Measurements from ENCODE around the gene ASIC5. TPM values are rescaled to one million over a fixed set of nuclear protein-coding genes. Genes with fewer than 3 reads are reported as not detected.

Gene ASIC5
- total and polyA plus RNA-seq, 2 of the 4 experiments (the other 2 are of a cell fraction) = not detected

GRCh38 chr4:155805016-155805415, 61.1 kb downstream of the ASIC5 start:
- H3K27ac ChIP-seq (ENCODE audit: insufficient read depth, low read length) = peak overlapping the region; percentile 77; the same call in 1 of the 2 replicates
- no TSS peak for BruUV-seq (replicated peaks)
- no peak overlapping the region for H3K23ac ChIP-seq (ENCODE audit: low read depth, low read length)
- no peak overlapping the region for H3K4me2 ChIP-seq (ENCODE audit: low read depth, low read length)
- no peaks in the 10 kb centered on the region for H3K9me3 ChIP-seq (ENCODE audit: control insufficient read depth, insufficient read depth, low read length)
- H3K27me3 ChIP-seq (ENCODE audit: control insufficient read depth, insufficient read depth, low read length) = no peaks in the 10 kb centered on the region
- no peak overlapping the region for H2BK20ac ChIP-seq (ENCODE audit: low read depth, low read length)
- intact Hi-C loops (cut with micrococcal nuclease) (no loop called here), dilution Hi-C loops (cut with HindIII; ENCODE audit: low sequenced_read_pairs, unreplicated experiment) (no loop called here), in situ Hi-C loops (cut with MboI; ENCODE audit: low sequenced_read_pairs) (loop anchor here (5.0 kb wide), 1 partner anchor 147 kb away; the partner anchor contains the start of gene CTSO)
- H2AFZ ChIP-seq (replicated peaks; ENCODE audit: low read length, poor library complexity) = no peak overlapping the region
- ATAC-seq (ENCODE audit: low read depth) (peak; percentile 42; the same call in 1 of the 2 replicates), DNase-seq (peak; percentile 73)
- no peaks in the 10 kb centered on the region for H3K79me1 ChIP-seq (ENCODE audit: low read depth in 1 of 2, low read length in 2 of 2)
- no peak overlapping the region for H2BK15ac ChIP-seq (ENCODE audit: low read depth, low read length)
- no peak overlapping the region; the same call in 1 of the 2 replicates for H3K4ac ChIP-seq (ENCODE audit: low read depth, low read length)
- peak overlapping the region; percentile 84 for H3K18ac ChIP-seq (ENCODE audit: low read depth, low read length)
- ChIA-PET POLR2A (ENCODE audit: unreplicated experiment) (no interaction called here), CTCF (interaction anchor here (0.6 to 1.9 kb wide), 2 partner anchors 133 to 148 kb away, joined by 5 to 7 read pairs; partner anchors contain the start of gene CTSO)
- no peak overlapping the region for H3K9ac ChIP-seq (ENCODE audit: low read depth, low read length)
- no peak overlapping the region for H2AK9ac ChIP-seq (replicated peaks; ENCODE audit: low read depth, low read length, poor library complexity)
- no peaks in the 10 kb centered on the region for H4K20me1 ChIP-seq (ENCODE audit: insufficient read depth, low read length)
- peak overlapping the region; percentile 35 to 56; a peak in 1 of 4 replicates for H4K8ac ChIP-seq (ENCODE audit: low read depth in 2 of 2, low read length in 2 of 2)
- no peak overlapping the region for H4K5ac ChIP-seq (ENCODE audit: low read depth, low read length)
- H3K36me3 ChIP-seq (ENCODE audit: control insufficient read depth, insufficient read depth, low read length) = peaks cover 2% of the 10 kb centered on the region; the same call in 1 of the 2 replicates
- H2BK5ac ChIP-seq (ENCODE audit: low read depth, low read length, poor library complexity, severe bottlenecking) = peak overlapping the region; percentile 14
- peak overlapping the region; percentile 70; the same call in 1 of the 2 replicates for H3K14ac ChIP-seq (replicated peaks; ENCODE audit: low read depth, low read length)
- no peak for TF ChIP-seq USF2 (IDR thresholded peaks at IDR 0.05; ENCODE audit: low read depth, low read length)
- TF ChIP-seq RCOR1 (IDR thresholded peaks at IDR 0.05; ENCODE audit: insufficient replicate concordance, low read length) = no peak
- H2AK5ac ChIP-seq (ENCODE audit: low read depth, low read length) = no peak overlapping the region
- peak overlapping the region; percentile 3; the same call in 1 of the 2 replicates for H2BK120ac ChIP-seq (ENCODE audit: low read depth, low read length)
- peaks cover 7% of the 10 kb centered on the region for H3K9me1 ChIP-seq (ENCODE audit: insufficient read depth, low read length)
- H3K4me3 ChIP-seq (ENCODE audit: insufficient read depth, low read depth, low read length) = no peak overlapping the region
- H3K56ac ChIP-seq (ENCODE audit: extremely low read depth, insufficient read depth, low read length) = no peak overlapping the region
- WGBS, 2 experiments (ENCODE audit: extremely low coverage in 2 of 2, insufficient read length in 1 of 2) = no CpG with 5 or more reads among the region's 1 CpG
- H3K4me1 ChIP-seq (ENCODE audit: control insufficient read depth, insufficient read depth, low read length) = peaks cover 13% of the 10 kb centered on the region
- H4K91ac ChIP-seq (ENCODE audit: insufficient read depth, low read depth, low read length) = no peak overlapping the region
